ENCODE results near the gene GTF2A1. TPM values are rescaled to one million over a fixed set of nuclear protein-coding genes. Genes with fewer than 3 reads are reported as not detected.

Gene GTF2A1
- total RNA-seq, 2 donors from 2014 or later, result 21.2 to 54.9 TPM

DNA sequence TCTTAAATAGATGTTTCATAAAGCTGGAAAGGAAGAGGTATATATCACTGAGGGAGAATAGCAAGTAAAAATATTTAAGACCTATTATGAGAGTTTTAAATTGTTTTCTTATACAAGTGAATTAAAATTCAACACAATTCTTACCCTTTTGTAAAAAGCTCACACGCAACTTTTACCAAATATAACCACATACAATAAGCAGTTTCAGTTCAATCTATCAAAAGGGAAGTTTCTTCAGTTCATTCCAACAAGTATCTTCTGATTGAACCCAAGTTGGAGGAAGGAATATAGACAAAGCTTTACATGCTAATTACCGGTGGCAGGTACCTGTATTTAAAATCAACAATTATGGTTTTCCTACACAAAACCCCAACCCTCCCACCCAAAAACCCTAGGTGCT is 41.1 kb downstream of the GTF2A1 start:
- Histone ChIP-seq H3K27me3 (replicated peaks; ENCODE audit: insufficient read depth) (no peaks in the 10 kb centered on the region), H3K4me3 (no peak overlapping the region), H3K27ac (no peak overlapping the region), H3K36me3 (no peaks in the 10 kb centered on the region), H3K4me1 (replicated peaks) (no peaks in the 10 kb centered on the region), H3K9me3 (no peaks in the 10 kb centered on the region)
- intact Hi-C loops (cut with DNase I), result loop anchor here (10.0 kb wide), 1 partner anchor 225 kb away; the partner anchor contains the start of gene TSHR
- WGBS, result 99% methylated on average over 2 of the region's 2 CpGs
- TF ChIP-seq POLR2A (IDR thresholded peaks at IDR 0.05) (no peak), POLR2AphosphoS5 (IDR thresholded peaks at IDR 0.05) (no peak)
- no peak for DNase-seq (ENCODE audit: low spot score)

GRCh38 chr14:81178063-81178462 is 42.7 kb downstream of the GTF2A1 start:
- H3K27ac ChIP-seq, result no peak overlapping the region
- no peak overlapping the region for H3K4me3 ChIP-seq

DNA sequence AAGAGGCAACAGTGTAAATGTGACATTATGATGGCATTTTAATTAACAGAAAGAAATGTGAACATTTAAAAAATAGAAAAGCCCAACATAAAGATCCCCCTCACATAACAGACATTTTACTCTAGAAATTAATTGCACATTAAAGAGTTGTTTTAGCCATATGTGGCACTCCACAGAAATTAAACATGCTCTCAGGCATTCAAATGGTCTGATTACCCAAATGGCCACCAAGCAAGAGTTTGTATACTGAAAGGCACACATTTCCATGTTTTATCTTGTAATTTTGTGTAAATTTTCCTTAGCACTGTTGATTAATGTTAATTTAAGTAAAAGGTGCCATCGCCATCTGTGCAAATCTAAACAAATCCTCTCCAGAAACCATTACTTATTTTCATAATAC is 43.5 kb downstream of the GTF2A1 start:
- Histone ChIP-seq H3K27ac (no peak overlapping the region), H3K36me3 (no peaks in the 10 kb centered on the region), H3K4me3 (no peak overlapping the region), H3K9me3 (no peaks in the 10 kb centered on the region), H3K4me1 (replicated peaks) (no peaks in the 10 kb centered on the region), H3K27me3 (replicated peaks; ENCODE audit: insufficient read depth) (no peaks in the 10 kb centered on the region)
- no peak for DNase-seq (ENCODE audit: low spot score)
- WGBS, result 83% methylated on average over 1 of the region's 1 CpG
- intact Hi-C loops (cut with DNase I), result loop anchor here (10.0 kb wide), 1 partner anchor 222 kb away; the partner anchor contains the start of gene TSHR
- no peak for TF ChIP-seq POLR2AphosphoS5 (IDR thresholded peaks at IDR 0.05)
- TF ChIP-seq POLR2A (IDR thresholded peaks at IDR 0.05), result no peak
- TF ChIP-seq CTCF (IDR thresholded peaks at IDR 0.05), result no peak

More at GRCh38 chr14:81178063-81178462, 42.7 kb downstream of the GTF2A1 start:
- Histone ChIP-seq H3K4me1 (replicated peaks) (no peaks in the 10 kb centered on the region), H3K36me3 (no peaks in the 10 kb centered on the region), H3K27me3 (replicated peaks; ENCODE audit: insufficient read depth) (no peaks in the 10 kb centered on the region), H3K9me3 (no peaks in the 10 kb centered on the region)
- no peak for TF ChIP-seq POLR2A (IDR thresholded peaks at IDR 0.05)
- TF ChIP-seq CTCF (IDR thresholded peaks at IDR 0.05), result no peak
- no peak for TF ChIP-seq POLR2AphosphoS5 (IDR thresholded peaks at IDR 0.05)
- no peak for DNase-seq (ENCODE audit: low spot score)
- intact Hi-C loops (cut with DNase I), result loop anchor here (10.0 kb wide), 1 partner anchor 223 kb away; the partner anchor contains the start of gene TSHR

- H3K9me3 ChIP-seq, result no peaks in the 10 kb centered on the region
- TF ChIP-seq CTCF (IDR thresholded peaks at IDR 0.05), result no peak
- no peak for TF ChIP-seq POLR2AphosphoS5 (IDR thresholded peaks at IDR 0.05)
- TF ChIP-seq POLR2A (IDR thresholded peaks at IDR 0.05), result no peak
- intact Hi-C loops (cut with DNase I), result loop anchor here (10.0 kb wide), 1 partner anchor 221 kb away; the partner anchor contains the start of gene TSHR
- no peaks in the 10 kb centered on the region for H3K36me3 ChIP-seq
- WGBS, result 91% methylated on average over 3 of the region's 3 CpGs
- H3K4me1 ChIP-seq (replicated peaks), result no peaks in the 10 kb centered on the region
- no peaks in the 10 kb centered on the region for H3K27me3 ChIP-seq (replicated peaks; ENCODE audit: insufficient read depth)
- H3K4me3 ChIP-seq, result no peak overlapping the region
- no peak overlapping the region for H3K27ac ChIP-seq
- no peak for DNase-seq (ENCODE audit: low spot score)
Measured at GRCh38 chr14:81176241-81176640, 44.5 kb downstream of the GTF2A1 start.

DNA sequence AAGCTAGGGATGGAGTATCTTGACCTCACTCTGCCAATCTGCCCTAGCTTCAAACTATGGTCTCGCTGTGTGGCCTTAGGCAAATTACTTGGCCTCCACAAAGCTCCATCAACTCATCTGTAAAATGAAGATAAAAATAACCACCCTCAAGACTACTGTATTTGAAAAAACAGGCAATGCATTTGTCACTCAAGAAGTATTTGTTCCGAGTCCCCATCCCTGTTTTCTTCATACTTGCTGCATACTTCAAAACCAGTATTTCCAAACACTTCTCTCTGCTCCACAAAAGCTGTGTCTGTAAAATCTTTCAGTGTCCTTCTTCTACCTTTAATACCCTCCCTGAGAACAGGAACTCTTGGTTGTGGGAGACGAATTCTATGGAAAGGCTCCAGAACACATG is 47.9 kb downstream of the GTF2A1 start:
- Histone ChIP-seq H3K4me1 (replicated peaks) (no peaks in the 10 kb centered on the region), H3K36me3 (no peaks in the 10 kb centered on the region), H3K27ac (no peak overlapping the region), H3K27me3 (replicated peaks; ENCODE audit: insufficient read depth) (no peaks in the 10 kb centered on the region), H3K9me3 (no peaks in the 10 kb centered on the region), H3K4me3 (no peak overlapping the region)
- intact Hi-C loops (cut with DNase I), result loop anchor here (5.0 to 10.0 kb wide), 2 partner anchors 176 to 218 kb away; partner anchors contain the start of gene TSHR
- no peak for DNase-seq (ENCODE audit: low spot score)
- WGBS, result 84% methylated on average over 3 of the region's 3 CpGs
- TF ChIP-seq POLR2AphosphoS5 (IDR thresholded peaks at IDR 0.05), result no peak

GRCh38 chr14:81172353-81172752 is 48.4 kb downstream of the GTF2A1 start:
- no peaks in the 10 kb centered on the region for H3K4me1 ChIP-seq (replicated peaks)
- H3K4me3 ChIP-seq, result no peak overlapping the region
- no peak overlapping the region for H3K27ac ChIP-seq
- WGBS, result 67% methylated on average over 2 of the region's 2 CpGs
- TF ChIP-seq CTCF (IDR thresholded peaks at IDR 0.05), result no peak
- TF ChIP-seq POLR2AphosphoS5 (IDR thresholded peaks at IDR 0.05), result no peak
- TF ChIP-seq POLR2A (IDR thresholded peaks at IDR 0.05), result no peak
- H3K9me3 ChIP-seq, result no peaks in the 10 kb centered on the region
- no peak for DNase-seq (ENCODE audit: low spot score)
- no peaks in the 10 kb centered on the region for H3K36me3 ChIP-seq
- no peaks in the 10 kb centered on the region for H3K27me3 ChIP-seq (replicated peaks; ENCODE audit: insufficient read depth)
- intact Hi-C loops (cut with DNase I), result loop anchor here (5.0 to 10.0 kb wide), 2 partner anchors 175 to 218 kb away; partner anchors contain the start of gene TSHR

All from prostate gland (tissue), 2 donors.